ENCODE data around the gene EHMT1. TPM values are rescaled to one million over a fixed set of nuclear protein-coding genes. Genes with fewer than 3 reads are reported as not detected.

EHMT1 gene
- total and polyA plus RNA-seq, 9 of the 15 experiments (the other 6 are each of a cell fraction or from before 2014, with no cell fraction given), result 2.2 to 76.0 (median 36.4) TPM

DNA sequence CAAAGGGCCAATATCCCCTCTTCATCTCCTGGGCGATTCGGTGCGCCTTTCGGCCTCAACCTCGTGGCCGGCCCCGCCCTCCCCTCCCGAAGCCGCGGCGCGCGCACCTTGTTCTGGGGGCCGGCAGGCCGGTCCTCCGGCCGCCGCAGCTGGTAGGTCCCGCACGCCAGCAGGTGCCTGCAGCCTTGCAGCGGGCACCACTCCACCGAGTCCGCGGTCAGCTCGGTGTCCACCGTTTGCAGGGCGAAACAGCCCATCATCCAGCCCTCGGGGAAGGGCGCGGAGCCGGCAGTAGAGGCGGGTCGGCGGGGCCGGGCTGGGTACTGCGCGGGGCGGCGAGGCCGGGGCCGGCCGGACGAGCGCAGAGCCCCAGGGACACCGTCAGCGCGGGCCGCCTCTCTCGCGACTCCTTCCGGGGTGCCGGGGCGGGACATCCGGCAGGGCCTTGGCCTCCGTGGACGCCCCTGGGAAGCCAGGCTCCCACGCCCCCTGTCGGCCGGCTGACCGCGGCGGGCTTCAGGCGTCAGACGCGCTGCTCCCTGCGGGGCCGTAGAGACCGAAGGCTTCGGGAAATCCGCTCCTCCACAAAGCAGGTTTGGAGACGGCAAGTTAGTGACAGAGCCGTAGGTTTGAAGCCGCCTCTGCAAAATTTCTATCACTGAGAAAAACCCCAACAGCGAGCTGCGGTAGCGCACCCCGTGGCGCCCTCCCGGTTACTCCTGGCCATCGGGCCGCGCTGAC is 40.1 kb upstream of the EHMT1 start, which contains the start of gene DPH7 (continued):
- TF ChIP-seq, protein P1, sequence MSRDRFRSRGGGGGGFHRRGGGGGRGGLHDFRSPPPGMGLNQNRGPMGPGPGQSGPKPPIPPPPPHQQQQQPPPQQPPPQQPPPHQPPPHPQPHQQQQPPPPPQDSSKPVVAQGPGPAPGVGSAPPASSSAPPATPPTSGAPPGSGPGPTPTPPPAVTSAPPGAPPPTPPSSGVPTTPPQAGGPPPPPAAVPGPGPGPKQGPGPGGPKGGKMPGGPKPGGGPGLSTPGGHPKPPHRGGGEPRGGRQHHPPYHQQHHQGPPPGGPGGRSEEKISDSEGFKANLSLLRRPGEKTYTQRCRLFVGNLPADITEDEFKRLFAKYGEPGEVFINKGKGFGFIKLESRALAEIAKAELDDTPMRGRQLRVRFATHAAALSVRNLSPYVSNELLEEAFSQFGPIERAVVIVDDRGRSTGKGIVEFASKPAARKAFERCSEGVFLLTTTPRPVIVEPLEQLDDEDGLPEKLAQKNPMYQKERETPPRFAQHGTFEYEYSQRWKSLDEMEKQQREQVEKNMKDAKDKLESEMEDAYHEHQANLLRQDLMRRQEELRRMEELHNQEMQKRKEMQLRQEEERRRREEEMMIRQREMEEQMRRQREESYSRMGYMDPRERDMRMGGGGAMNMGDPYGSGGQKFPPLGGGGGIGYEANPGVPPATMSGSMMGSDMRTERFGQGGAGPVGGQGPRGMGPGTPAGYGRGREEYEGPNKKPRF (IDR thresholded peaks at IDR 0.05; ENCODE audit: low read depth, low read length), result no peak
- no peak for TF ChIP-seq ZNF77 (CRISPR knock-in tag; IDR thresholded peaks at IDR 0.05)
- TF ChIP-seq ZBTB1 (CRISPR knock-in tag; IDR thresholded peaks at IDR 0.05; ENCODE audit: borderline replicate concordance, low read depth), result no peak; the same call in 1 of the 2 replicates
- no peak for TF ChIP-seq ZNF134 (CRISPR knock-in tag; conservative IDR thresholded peaks at IDR 0.05)
- peak; percentile 50; the same call in 1 of the 2 replicates for TF ChIP-seq GTF2F1 (IDR thresholded peaks at IDR 0.05; ENCODE audit: low read depth, low read length)
- TF ChIP-seq, protein P2, sequence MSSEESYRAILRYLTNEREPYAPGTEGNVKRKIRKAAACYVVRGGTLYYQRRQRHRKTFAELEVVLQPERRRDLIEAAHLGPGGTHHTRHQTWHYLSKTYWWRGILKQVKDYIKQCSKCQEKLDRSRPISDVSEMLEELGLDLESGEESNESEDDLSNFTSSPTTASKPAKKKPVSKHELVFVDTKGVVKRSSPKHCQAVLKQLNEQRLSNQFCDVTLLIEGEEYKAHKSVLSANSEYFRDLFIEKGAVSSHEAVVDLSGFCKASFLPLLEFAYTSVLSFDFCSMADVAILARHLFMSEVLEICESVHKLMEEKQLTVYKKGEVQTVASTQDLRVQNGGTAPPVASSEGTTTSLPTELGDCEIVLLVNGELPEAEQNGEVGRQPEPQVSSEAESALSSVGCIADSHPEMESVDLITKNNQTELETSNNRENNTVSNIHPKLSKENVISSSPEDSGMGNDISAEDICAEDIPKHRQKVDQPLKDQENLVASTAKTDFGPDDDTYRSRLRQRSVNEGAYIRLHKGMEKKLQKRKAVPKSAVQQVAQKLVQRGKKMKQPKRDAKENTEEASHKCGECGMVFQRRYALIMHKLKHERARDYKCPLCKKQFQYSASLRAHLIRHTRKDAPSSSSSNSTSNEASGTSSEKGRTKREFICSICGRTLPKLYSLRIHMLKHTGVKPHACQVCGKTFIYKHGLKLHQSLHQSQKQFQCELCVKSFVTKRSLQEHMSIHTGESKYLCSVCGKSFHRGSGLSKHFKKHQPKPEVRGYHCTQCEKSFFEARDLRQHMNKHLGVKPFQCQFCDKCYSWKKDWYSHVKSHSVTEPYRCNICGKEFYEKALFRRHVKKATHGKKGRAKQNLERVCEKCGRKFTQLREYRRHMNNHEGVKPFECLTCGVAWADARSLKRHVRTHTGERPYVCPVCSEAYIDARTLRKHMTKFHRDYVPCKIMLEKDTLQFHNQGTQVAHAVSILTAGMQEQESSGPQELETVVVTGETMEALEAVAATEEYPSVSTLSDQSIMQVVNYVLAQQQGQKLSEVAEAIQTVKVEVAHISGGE (CRISPR knock-in tag; IDR thresholded peaks at IDR 0.05), result peak; percentile 91 to 98 (median 97)
- TF ChIP-seq ARID3B (CRISPR knock-in tag; IDR thresholded peaks at IDR 0.05; ENCODE audit: borderline replicate concordance), result no peak; the same call in 1 of the 2 replicates
- TF ChIP-seq, protein P3, sequence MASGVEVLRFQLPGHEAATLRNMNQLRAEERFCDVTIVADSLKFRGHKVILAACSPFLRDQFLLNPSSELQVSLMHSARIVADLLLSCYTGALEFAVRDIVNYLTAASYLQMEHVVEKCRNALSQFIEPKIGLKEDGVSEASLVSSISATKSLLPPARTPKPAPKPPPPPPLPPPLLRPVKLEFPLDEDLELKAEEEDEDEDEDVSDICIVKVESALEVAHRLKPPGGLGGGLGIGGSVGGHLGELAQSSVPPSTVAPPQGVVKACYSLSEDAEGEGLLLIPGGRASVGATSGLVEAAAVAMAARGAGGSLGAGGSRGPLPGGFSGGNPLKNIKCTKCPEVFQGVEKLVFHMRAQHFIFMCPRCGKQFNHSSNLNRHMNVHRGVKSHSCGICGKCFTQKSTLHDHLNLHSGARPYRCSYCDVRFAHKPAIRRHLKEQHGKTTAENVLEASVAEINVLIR (CRISPR knock-in tag; IDR thresholded peaks at IDR 0.05), result peak; percentile 60
- TF ChIP-seq ZBTB34 (CRISPR knock-in tag; IDR thresholded peaks at IDR 0.05), result no peak
- no peak for TF ChIP-seq POLR3G (IDR thresholded peaks at IDR 0.05; ENCODE audit: extremely low read depth, insufficient read length, insufficient replicate concordance)
- no peak for TF ChIP-seq IRF2 (CRISPR knock-in tag; IDR thresholded peaks at IDR 0.05)
- TF ChIP-seq MCM5 (IDR thresholded peaks at IDR 0.05; ENCODE audit: low read depth), result no peak
- TF ChIP-seq DACH1 (IDR thresholded peaks at IDR 0.05; ENCODE audit: partially characterized antibody), result no peak
- peak; percentile 87 for TF ChIP-seq C11orf30 (IDR thresholded peaks at IDR 0.05; ENCODE audit: low read depth)
- no peak for TF ChIP-seq ZNF143 (CRISPR knock-in tag; IDR thresholded peaks at IDR 0.05)
- peak in 1 of 2 experiments; percentile 17; a peak in 1 of 4 replicates for TF ChIP-seq SRF (CRISPR knock-in tag; IDR thresholded peaks at IDR 0.05)
